Prostate gland (tissue), 2 donors: ENCODE data around the gene BLOC1S5.

ENCODE experiments used
- CTCF ChIP-seq, 4 experiments: fragments of 200-600 bp in 2 of 4; fragments of 450-650 bp in 2 of 4; sonication (generic) in 2 of 4; IDR thresholded peaks; 1 replicate in 3 of 4; 2 replicates in 1 of 4; pipeline ENCODE4 v1.5.1; 2016 to 2019; ENCODE audit warnings: antibody characterized with exemption in 4 of 4, mild to moderate bottlenecking in 2 of 4, moderate library complexity in 2 of 4
- POLR2A ChIP-seq: fragments of 450-650 bp; IDR thresholded peaks from one replicate; pipeline ENCODE4 v1.6.1; 2016; ENCODE audit warnings: antibody characterized with exemption, mild to moderate bottlenecking

DNA sequence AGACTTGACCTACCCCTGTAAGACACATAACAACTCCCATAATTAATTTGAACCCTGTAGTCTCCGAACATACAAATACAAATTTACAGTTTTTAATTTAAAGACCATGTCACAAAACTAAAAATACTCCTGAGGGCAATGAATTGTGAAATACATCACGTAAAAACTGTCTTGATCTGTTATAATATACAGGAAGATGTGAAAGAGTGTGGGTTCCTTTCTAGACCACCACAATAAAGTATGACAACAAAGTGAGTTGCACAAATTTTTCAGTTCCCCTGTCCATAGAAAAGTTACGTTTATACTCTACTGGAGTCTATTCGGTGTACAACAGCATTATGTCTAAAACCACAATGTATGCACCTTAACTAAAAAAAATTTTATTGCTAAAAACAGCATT lies 11.0 kb upstream of the BLOC1S5 start:
- TF ChIP-seq POLR2A (no peak), CTCF (IDR thresholded peaks at IDR 0.05) (no peak)
